ENCODE results near the gene KLHL21.

Gene KLHL21

DNA sequence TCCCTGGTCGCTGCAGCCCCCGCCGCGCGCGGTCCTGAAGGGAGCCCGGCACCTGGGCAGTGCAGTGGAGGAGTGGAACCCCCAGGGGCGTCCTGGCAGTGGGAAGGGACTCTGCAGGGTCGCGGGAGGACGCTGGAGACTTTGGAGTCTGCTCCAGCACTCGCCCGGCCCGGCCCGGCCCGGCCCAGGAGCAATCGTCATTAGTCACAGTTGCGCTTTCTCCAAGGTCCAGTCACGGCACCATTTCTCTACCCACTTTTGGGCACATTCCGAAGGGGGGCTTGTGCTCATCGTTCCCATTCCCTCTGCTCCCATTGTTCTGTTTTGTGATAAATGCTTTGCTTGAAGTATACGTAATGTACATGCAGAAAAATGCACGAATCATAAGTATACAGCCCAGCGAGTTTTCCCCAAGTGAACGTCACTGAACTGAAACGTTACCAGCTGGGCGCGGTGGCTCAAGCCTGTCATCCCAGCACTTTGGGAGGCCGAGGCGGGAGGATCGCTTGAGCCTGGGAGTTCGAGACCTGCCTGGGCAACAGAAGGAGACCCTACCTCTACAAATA, 23.0 kb upstream of the KLHL21 start:
- in situ Hi-C loops (cut with MboI; ENCODE audit: low sequenced_read_pairs), result no loop called here

- in situ Hi-C loops (cut with MboI; ENCODE audit: low sequenced_read_pairs), result no loop called here
Observed at GRCh38 chr1:6624710-6625583, 22.3 kb upstream of the KLHL21 start, which contains the start of gene THAP3. Gene THAP3, plus strand, starts transcription at chr1:6624868. Its CDS starts 351 bp downstream, at chr1:6625219.

GRCh38 chr1:6623269-6623965, 20.7 kb upstream of the KLHL21 start:
- in situ Hi-C loops (cut with MboI; ENCODE audit: low sequenced_read_pairs), result no loop called here

GRCh38 chr1:6622396-6623152, 19.9 kb upstream of the KLHL21 start:
- in situ Hi-C loops (cut with MboI; ENCODE audit: low sequenced_read_pairs), result no loop called here

DNA sequence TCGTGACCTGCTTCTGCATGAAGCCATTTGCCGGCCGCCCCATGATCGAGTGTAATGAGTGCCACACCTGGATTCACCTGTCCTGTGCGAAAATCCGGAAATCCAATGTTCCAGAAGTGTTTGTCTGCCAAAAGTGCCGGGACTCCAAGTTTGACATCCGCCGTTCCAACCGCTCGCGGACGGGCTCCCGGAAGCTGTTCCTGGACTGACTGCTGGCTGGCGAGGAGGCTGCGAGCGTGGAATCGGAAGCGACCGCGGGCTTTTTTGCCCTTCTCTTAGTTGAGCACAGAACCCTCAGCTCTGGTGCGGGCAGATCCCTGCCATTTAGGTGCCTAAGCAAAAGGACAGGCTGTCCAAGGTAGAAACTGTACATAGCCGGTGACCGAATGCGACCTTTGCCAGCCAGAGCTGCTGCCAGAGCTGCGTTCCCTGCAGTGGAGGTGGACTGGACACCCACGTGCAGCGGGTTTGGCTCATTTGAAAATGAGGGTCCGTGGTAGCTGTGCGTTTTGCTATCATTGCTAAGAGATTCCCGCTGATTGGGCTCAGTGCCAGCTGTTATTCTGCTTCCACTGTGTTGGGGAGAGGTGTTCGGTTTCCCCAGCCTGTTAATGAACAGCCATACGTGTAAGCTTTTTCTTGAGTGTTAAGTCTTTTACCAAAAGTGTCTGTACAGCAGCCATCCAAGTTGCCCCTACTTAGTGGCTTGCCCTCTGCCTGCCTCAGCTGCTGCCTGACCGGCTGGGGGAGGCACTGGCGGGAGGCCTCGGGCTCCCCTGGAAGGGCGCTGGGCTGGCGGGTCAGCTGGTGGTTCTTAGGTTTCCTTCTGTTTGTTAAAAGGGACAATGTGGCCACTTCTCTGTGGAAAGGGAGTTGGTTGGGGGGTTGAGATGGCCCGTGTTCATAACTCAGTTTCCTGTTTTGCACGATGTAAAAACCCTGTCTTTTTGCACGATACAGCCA, 19.0 kb upstream of the KLHL21 start:
- in situ Hi-C loops (cut with MboI; ENCODE audit: low sequenced_read_pairs), result no loop called here

- in situ Hi-C loops (cut with MboI; ENCODE audit: low sequenced_read_pairs), result no loop called here
Observed at GRCh38 chr1:6619045-6619444, 16.4 kb upstream of the KLHL21 start.

- in situ Hi-C loops (cut with MboI; ENCODE audit: low sequenced_read_pairs), result no loop called here
Observed at GRCh38 chr1:6614929-6615785, 12.5 kb upstream of the KLHL21 start.

DNA sequence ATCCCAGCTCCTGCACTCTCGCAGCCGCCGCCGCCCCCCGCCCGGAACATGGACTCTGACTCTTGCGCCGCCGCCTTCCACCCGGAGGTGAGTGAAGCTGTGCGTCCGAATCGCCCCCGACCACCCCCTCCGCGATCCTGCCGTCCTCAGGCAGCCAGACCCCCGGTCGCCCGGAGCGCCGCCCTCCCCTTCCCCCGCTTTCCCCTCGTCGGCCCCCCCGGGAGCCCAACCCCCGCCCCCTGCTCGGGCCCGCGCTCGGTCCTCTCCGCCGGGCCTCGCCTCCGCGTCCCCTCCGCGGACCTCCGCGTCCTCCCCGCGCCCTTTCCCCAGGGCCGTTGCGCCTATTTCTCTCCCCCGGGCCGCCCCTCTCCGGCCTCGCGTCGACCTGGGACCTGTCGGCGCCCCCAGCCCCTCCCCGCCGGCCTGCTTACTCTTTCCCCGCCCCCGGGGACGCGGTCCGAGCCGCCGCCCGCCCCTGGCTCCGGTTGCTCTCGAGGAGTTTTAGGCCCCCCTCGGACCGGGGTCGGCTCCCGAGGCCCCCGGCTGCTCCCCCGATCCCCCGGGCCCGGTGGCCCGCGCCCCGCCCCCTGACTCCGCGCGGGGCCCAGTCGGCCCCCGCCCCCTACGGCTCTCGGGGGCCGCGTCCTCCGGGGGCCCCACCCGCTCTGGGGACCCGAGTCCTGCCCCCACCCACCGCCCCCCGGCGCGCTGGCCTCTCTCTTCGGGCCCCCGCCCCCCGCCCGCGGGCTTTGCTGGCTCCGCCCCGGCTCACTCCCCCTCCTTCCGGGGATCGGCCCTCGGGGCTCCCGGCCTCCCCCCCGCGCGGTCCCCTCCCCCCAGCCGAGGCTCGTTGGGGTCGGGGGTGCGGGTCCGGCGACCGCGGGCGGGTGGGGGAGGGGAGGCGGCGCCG, 11.6 kb upstream of the KLHL21 start:
- in situ Hi-C loops (cut with MboI; ENCODE audit: low sequenced_read_pairs), result no loop called here

GRCh38 chr1:6613361-6614018, 10.8 kb upstream of the KLHL21 start, which contains the start of gene PHF13:
Gene PHF13, plus strand, starts transcription at chr1:6613731. Its CDS starts 336 bp downstream, at chr1:6614067.
- in situ Hi-C loops (cut with MboI; ENCODE audit: low sequenced_read_pairs), result no loop called here

- in situ Hi-C loops (cut with MboI; ENCODE audit: low sequenced_read_pairs), result no loop called here
Observed at GRCh38 chr1:6612641-6613360, 10.1 kb upstream of the KLHL21 start.

DNA sequence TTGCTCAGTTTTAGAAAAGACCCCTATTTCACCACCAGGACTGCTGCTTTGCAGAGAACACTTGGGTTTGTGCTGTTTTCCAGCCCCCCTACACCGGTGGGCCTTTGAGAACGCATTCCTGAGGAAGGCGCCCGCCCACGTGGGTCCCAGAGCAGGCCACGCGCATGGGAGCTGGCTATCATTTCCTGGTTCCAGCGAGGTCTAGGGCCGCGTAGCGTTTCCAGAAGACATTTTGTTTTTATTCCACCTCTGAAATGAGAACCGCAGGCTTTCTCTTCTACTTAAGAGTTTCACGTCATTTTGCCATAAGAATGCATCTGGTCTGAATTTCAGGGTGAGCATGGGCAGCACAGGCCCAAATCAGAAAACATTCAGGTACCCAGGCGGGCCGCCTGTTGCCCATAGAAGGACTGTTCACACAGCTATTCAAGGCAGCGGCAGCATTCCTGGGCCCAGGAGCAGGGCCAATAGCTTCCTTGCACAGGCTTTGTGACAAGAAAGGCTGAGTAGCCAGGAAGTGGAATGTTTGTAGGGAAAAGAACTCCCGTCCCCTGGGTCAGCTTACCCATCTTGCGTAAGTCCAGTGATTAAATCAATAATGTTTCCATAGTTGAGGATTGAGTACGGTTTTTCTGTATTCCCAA, 1.4 kb upstream of the KLHL21 start:
- in situ Hi-C loops (cut with MboI; ENCODE audit: low sequenced_read_pairs), result no loop called here

DNA sequence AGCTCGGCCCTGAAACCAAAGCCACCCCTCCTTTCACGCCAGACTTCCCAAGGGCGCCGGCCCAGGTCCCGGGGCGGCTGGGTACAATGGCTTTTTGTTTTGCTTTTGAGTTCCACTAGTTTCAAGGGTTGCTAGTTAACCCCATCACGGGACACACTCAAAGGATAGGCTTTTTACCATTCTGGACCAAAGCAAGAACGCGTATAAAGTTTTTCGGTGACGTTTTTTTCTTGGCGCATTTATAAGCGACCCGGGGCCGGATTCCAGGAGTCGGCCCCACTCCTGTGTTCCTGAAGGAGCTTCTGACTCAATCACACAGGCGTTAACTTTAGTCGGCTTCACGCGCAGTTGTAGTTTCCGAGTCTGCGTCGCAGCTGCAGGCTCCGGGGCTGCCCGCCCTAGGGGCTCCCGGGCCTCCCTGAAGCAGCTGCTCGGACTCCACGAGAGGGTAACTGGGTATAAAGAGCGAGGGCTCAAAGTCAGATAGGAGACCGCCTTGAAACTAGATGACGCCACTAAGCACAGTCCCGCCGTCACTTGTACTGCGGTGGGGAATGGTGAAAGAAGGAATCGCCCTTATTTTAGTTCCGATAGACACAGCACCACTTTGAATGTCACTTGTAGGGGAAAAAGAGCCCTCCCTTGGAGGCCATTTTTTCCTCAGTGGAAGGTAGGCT, 707 bp upstream of the KLHL21 start:
- in situ Hi-C loops (cut with MboI; ENCODE audit: low sequenced_read_pairs), result no loop called here

DNA sequence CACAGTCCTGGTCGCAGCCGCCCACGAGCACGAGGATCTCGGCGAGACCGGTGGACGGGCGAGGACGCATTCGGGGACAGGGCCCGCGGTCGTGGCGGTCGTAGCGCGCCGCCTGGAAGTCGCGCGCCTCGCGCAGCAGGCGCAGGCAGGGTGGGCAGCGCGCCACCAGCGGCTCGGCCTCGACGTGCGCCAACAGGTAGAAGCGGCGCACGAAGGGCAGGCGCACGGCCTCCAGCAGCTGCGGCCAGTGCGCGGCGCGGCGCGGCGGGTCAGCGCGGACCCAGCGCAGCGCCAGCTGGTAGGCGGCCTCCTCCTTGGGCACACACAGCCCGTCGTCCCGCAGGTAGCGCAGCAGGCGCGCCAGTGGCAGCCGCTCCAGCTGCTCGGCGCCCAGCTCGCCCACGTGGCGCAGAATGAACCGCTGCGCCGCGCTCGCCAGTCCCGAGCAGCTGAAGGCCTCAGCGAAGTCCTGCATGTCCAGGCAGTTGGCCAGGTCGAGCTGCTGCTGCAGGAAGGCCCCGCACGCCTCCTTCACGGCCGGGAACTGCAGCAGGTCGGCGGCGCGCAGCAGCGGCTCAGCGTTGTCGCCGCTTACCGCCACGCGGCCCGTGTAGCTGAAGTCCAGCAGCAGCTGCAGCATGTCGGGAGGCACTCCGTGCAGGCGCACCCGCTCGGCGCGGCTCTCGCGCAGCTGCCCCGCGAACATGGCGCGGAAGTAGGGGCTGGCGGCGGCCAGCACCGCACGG, 573 bp downstream of the KLHL21 start:
- in situ Hi-C loops (cut with MboI; ENCODE audit: low sequenced_read_pairs), result no loop called here

DNA sequence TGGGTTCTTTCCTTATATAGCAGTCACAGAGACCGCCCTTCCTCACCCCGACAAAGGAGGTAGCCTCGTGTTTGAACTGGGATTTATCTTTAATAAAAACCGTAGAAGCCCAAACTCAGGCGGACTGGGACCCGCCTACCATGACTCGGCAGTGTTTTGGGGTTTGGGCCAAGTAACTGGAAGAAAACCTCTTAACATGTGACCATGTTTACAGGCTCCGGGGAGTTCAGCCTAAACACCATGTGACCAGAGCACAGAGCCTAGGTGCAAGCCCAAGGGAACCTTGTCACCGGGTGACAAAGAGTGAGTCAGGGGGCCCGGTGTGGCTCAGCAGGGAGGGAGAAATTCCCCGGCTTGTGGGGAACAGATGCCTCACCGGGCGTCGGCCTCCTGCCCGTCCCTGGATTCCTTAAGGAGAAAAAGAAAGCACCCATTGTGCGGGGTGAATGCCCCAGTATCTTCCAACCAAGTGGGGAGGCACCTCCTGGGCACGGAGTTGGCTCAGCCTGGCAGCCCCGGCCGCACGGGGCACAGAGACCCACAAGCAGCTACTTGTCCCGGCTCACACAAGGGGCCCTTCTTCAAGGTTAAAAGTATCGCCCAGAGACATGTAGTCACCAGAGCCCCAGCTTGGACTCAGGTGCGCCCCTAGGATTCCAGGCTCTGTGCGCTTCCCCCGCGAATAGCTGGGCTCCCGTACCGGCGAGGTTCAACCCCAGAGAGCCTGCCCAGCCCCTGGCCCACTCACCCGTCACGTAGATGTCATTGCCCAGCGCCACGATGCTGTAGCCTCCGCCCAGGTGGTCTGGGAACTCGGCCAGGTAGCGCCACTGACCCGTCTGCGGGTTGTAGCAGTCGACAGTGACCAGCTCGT, 1.4 kb downstream of the KLHL21 start:
- in situ Hi-C loops (cut with MboI; ENCODE audit: low sequenced_read_pairs), result no loop called here

Data from HL-60/S4 treated with phorbol 12-myristate 13-acetate at 8.2 ng/mL for 4 days and 3 days (cell line).